ENCODE data around the gene ZNF503.

Gene ZNF503

DNA sequence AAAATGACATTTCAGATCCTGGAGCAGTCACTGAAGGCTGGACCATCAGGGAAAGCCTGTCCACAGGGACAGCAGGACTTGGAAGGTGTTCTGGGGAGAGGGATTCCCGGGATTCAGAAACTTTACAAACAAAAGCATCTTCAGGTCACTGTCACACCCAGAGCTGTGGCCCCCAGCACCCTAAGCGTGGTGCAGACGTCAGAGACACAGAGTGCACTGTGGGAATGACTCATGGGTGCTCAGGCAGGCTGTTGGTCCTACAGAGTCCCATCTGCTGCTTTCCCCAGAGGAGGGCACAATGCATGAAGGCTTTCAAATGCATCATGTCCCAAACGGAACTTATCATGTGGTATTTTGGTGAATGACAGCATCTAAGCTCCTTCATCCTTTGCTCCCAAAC, 16.7 kb upstream of the ZNF503 start:
- no peaks in the 10 kb centered on the region for H3K36me3 ChIP-seq
- H3K9me3 ChIP-seq: no peaks in the 10 kb centered on the region
- no peaks in the 10 kb centered on the region for H3K4me1 ChIP-seq (ENCODE audit: control insufficient read depth in 1 of 2, insufficient read depth in 1 of 2, low read depth in 1 of 2, low read length in 1 of 2)
- no peak overlapping the region for H3K4me3 ChIP-seq (ENCODE audit: low read depth in 1 of 2, low read length in 1 of 2)
- peaks cover 32% of the 10 kb centered on the region for H3K27me3 ChIP-seq
- H3K27ac ChIP-seq: no peak overlapping the region
- no peak for TF ChIP-seq CTCF (IDR thresholded peaks at IDR 0.05)

GRCh38 chr10:75417522-75417927, 16.0 kb upstream of the ZNF503 start:
- Histone ChIP-seq H3K27ac (no peak overlapping the region), H3K9me3 (no peaks in the 10 kb centered on the region), H3K36me3 (no peaks in the 10 kb centered on the region), H3K27me3 (peaks cover 34% of the 10 kb centered on the region), H3K4me1 (ENCODE audit: control insufficient read depth in 1 of 2, insufficient read depth in 1 of 2, low read depth in 1 of 2, low read length in 1 of 2) (no peaks in the 10 kb centered on the region), H3K4me3 (ENCODE audit: low read depth in 1 of 2, low read length in 1 of 2) (no peak overlapping the region)
- no peak for TF ChIP-seq CTCF (IDR thresholded peaks at IDR 0.05)

- Histone ChIP-seq H3K4me1 (ENCODE audit: control insufficient read depth in 1 of 2, insufficient read depth in 1 of 2, low read depth in 1 of 2, low read length in 1 of 2) (peaks cover 3 to 5% of the 10 kb centered on the region in 2 experiments), H3K4me3 (ENCODE audit: low read depth in 1 of 2, low read length in 1 of 2) (no peak overlapping the region), H3K27ac (no peak overlapping the region), H3K9me3 (no peaks in the 10 kb centered on the region), H3K36me3 (no peaks in the 10 kb centered on the region), H3K27me3 (peaks cover 61% of the 10 kb centered on the region)
- TF ChIP-seq CTCF (IDR thresholded peaks at IDR 0.05): no peak
Measured at GRCh38 chr10:75414527-75414926, 13.0 kb upstream of the ZNF503 start.

GRCh38 chr10:75410132-75411005, 8.8 kb upstream of the ZNF503 start:
- Histone ChIP-seq H3K27me3 (peaks cover 91% of the 10 kb centered on the region), H3K27ac (no peak overlapping the region), H3K9me3 (no peaks in the 10 kb centered on the region), H3K4me3 (ENCODE audit: low read depth in 1 of 2, low read length in 1 of 2) (no peak overlapping the region), H3K36me3 (no peaks in the 10 kb centered on the region), H3K4me1 (ENCODE audit: control insufficient read depth in 1 of 2, insufficient read depth in 1 of 2, low read depth in 1 of 2, low read length in 1 of 2) (peaks cover 27 to 30% of the 10 kb centered on the region in 2 experiments)
- TF ChIP-seq CTCF (IDR thresholded peaks at IDR 0.05): no peak

GRCh38 chr10:75408911-75409885, 7.6 kb upstream of the ZNF503 start:
- Histone ChIP-seq H3K9me3 (no peaks in the 10 kb centered on the region), H3K27ac (no peak overlapping the region), H3K4me1 (ENCODE audit: control insufficient read depth in 1 of 2, insufficient read depth in 1 of 2, low read depth in 1 of 2, low read length in 1 of 2) (peaks cover 36 to 42% of the 10 kb centered on the region in 2 experiments), H3K27me3 (peaks cover 91% of the 10 kb centered on the region), H3K36me3 (no peaks in the 10 kb centered on the region), H3K4me3 (ENCODE audit: low read depth in 1 of 2, low read length in 1 of 2) (peak overlapping the region; percentile 73 to 90)
- no peak for TF ChIP-seq CTCF (IDR thresholded peaks at IDR 0.05)
